ENCODE measurements around the gene CRB2.

Gene CRB2

DNA sequence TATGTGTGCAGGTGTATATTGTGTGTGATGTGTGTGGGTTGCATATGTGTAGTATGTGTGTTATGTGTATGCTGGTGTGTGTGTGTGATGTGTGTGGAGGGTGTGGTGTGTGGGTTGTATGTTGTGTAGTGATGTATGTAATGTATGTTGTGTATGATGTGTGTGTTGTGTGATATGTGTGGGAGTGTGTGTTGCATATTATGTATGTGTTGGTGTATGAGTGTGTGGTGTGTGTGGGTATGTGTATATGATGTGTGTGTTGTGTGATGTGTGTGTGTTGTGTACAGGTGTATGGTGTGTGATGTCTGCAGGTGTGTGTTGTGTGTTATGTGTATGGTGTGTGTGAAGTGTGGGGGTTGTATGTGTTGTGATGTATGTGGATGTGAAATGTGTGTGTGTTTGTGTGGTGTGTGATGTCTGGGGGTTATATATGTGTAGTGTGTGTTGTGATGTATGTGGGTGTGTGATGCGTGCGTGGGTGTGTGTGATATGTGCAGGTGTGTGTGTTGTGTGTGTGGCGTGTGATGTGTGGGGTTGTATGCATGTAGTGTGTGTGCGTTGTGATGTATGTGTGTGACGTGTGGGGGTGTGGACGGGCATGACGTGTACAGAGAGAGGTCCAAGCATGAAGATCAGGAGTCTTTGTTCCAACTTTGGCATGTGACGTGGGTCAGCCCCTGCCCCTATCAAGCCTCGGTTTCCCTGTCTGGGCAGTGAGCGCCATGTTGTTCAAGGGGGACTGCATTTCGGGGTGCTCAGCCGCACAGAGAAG, 8.5 kb upstream of the CRB2 start:
- no peak for DNase-seq (ENCODE audit: low spot score)

DNA sequence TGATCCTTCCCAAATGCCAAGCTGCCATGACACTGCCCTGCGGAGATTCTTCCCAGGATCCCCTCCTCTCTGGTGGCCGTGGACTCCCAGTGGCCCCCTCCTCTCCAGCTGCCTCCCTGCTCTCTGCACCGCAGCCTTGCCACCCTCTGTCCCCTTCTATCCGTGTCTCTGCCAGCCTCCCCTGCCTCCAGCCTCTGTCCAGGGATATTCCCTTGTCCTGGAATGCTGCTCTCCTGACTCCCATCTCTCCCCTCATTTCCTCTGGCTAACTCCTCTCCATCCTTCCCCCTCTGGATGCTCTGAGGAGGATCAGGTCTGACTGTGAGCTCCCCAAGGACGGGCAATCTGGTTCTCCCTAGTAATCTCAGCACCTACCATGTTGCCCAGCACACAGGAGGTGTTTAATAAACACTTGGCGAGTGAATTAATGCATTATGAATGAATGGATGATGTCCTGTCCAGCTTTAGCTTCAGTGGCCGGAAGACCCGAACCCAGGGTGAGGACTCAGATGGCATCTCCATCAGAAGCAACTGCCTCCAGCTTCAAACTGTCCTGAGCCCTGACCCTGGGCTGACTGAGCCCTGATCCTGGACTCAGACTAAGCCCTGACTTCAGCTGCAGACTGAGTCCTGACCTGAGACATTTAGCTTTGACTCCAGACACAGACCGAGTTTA, 7.5 kb upstream of the CRB2 start:
- no peak for DNase-seq (ENCODE audit: low spot score)

- no peak for DNase-seq (ENCODE audit: low spot score)
Measured at GRCh38 chr9:123349033-123349432, 7.0 kb upstream of the CRB2 start.

DNA sequence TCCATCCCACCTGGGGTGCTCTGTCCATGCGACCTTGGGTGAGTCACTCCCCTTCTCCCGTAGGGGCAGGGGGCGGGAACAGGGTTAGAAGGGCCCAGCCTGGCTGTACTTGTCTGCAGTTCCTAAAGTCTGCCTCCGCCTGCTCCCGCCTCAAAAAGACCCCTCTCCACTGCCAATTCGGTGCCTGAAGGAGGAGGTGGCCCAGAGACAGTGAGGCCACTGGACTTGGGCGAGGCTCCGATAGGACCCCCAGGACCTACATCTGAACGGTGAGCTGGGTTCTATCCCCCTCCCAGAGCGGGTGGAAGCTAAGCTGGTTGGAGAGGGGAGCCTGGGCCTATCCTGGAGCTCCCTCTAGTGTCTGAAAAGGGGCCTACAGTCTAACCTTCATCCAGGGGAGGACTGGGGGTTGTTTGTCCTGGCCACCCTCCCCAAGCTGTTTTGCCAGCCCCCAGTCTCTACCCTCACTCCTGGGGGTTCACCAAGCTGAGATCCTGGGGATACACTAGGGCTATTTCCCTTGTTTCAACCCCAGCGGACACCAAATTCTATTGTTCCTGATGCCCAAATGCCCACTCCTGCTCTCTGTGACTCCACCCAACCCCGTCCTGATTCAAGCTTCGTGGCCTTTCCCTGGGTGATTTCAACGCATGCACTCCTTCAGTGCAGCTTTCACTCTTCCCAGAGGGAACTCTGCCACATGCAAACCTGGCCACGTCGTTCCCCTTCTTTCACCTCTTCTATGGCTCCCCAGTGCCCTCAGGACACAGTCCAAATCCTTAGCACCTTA, 6.1 kb upstream of the CRB2 start:
- DNase-seq (ENCODE audit: low spot score), result peak; percentile 91

DNA sequence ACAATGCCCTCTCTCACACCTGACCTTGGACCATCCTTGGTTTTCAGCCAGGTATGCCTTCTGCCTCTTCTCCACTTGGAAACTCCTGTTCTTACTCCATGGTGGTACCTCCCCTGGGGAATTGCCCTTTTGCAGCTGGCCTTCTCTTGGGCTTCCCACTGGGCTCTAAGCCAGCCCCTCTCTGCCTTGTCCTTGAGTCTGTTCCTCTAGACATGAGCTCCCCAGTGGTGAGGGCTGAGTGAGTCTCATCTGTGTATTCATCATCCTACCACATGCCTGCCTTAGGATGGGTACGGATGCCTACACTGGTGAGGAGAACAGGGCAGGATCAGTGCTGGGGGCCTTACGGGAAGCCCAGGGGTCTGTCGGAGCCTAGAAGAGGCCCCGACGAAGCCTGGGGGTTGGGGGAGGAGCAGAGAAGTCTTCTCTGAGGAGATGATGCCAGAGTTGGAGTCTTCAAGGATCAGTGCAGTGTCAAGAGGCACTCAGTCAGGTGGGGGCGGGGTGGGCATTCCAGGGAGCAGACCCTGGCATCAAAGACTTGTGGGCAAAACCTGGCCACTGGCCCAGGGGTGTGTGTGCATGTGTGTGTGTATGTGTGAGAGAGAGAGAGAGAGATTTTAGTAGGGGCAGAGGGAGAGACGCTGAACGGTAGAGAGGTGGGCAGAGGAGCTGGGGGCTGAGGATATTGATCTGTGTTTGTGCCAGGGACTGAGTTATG, 5.2 kb upstream of the CRB2 start:
- no peak for DNase-seq (ENCODE audit: low spot score)

DNA sequence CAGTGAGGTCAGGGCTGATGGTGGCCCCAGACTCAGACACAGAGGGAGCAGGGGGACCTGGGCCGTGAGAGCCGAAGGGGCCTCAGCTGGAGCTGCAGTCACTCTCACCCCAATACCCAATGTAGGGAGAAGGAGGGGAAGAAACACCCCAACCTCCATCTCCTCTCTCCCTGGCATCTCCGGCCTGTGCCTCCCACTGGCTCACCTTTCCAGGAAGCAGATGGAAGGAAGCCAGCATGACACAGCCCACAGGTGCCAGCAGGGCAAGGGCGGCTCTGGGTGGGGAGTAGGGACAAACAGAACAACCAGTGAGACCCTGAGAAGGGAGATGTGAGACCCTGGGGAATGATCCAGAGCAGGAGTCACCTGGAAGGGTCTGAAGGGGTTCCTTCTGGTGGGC, 3.0 kb upstream of the CRB2 start:
- no peak for DNase-seq (ENCODE audit: low spot score)

- peak; percentile 90 for DNase-seq (ENCODE audit: low spot score)
Measured at GRCh38 chr9:123353984-123354591, 1.9 kb upstream of the CRB2 start.

GRCh38 chr9:123354806-123355508, 1.0 kb upstream of the CRB2 start:
- DNase-seq (ENCODE audit: low spot score), result no peak

GRCh38 chr9:123356851-123357742, 1.1 kb downstream of the CRB2 start:
- DNase-seq (ENCODE audit: low spot score), result no peak

DNA sequence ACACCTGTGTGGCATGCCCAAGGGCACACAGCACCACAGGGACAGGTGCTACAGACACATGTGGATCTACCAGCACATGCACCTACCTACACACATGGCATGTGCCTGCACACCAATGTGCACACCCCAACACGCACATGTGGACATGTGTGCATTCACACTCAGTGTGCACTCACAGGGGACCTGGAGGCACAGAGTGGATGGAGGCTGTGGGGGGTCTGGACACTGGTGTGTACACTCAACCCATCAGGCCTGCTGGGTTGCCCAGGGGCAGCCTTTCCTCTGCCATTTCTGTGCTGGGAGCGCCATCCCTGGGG, 1.7 kb downstream of the CRB2 start:
- DNase-seq (ENCODE audit: low spot score), result no peak

- no peak for DNase-seq (ENCODE audit: low spot score)
Measured at GRCh38 chr9:123358181-123358905, 2.3 kb downstream of the CRB2 start.

DNA sequence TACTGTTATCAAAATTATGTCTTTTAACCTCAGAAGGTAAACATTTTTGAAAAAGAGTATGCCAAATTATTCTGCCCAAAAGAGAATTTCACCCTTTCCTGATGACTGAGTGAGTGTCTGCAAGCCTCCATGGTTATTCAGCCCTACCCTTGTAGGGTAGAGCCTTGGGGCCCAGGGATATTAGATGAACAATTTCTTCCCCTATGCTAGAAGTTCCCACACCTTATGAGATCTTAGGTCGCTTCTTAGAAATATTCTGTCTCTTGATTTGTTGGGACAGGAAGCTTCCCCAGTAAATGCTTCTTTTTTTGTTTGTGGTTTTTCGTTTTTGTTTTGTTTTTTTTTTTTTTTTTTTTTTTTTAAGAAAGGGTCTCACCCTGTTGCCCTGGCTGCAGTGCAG, 3.1 kb downstream of the CRB2 start:
- no peak for DNase-seq (ENCODE audit: low spot score)

GRCh38 chr9:123359546-123359945, 3.5 kb downstream of the CRB2 start:
- DNase-seq (ENCODE audit: low spot score), result no peak

DNA sequence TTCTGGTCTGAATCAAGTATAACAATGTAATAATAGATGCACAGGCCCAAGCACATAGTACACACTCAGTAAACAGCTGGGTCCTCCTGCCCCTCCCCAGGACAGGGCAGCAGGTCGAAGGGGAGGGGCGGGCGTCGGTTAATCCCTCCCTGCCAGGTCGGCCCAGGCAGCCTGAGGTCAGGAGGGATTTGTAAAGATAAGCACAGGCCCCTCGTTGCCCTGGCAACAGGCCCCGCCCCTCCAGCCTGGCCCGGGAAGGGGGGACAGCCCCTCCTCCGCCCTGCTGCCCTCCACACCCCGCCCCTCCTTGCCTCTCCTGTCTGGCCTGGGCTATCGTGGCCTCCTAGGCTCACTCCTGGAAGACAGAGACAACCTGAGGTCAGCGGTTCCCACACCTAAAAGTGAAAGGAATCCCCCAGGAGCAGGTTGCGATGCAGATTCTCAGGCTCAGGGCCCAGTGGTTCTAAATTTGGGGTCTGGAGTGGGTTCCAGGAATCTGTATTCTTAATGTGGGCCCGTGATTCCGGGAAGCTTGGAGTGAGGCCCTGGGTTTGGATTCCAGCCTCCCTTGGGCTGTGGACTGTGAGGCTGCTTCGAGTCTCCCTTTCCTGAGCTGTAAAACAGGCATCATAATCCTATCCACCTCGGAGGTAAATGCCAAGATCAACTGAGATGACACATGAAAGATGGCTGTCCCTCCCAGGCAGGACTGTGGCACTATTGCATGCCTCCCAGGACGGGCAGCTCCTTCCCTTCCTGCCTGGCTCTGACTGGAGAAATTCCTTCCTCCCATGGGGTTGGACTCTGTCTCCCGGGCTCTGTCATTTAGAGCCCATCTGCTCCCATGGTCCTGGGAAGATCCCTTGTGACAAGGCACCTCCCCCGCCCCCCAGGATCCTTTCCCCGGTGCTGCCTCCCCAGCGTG, 4.4 kb downstream of the CRB2 start:
- DNase-seq (ENCODE audit: low spot score), result no peak

DNA sequence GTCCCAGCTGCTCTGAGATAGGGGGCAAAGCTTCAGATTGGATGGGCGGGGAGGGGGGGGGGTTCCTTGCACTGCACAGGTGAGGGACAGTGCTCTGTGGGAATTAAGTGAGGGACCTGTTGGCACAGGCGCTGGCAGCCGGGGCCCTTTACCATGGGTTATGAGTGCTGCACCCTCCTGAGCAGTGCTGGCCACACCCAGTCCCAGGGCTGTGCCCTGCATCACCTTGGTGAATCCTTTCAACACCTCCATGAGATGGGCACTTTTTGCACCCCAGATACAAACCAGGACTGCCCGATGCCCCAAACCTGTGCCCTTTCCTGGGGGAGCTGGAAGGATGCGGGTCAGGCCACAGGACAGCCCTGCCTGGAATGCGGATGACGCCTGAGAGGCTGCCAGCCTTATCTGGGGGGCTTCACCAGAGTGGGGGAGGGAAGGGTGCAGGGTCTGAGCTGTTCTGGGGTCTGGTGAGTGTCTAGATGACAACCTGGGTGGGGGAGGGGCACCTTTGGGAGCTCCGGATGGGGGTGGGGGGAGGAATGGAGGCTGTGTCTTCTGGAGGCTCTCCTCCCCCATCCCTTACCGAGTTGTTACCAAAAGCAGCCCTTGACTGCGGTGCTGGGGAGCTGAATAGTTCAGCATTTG, 5.2 kb downstream of the CRB2 start:
- no peak for DNase-seq (ENCODE audit: low spot score)

DNA sequence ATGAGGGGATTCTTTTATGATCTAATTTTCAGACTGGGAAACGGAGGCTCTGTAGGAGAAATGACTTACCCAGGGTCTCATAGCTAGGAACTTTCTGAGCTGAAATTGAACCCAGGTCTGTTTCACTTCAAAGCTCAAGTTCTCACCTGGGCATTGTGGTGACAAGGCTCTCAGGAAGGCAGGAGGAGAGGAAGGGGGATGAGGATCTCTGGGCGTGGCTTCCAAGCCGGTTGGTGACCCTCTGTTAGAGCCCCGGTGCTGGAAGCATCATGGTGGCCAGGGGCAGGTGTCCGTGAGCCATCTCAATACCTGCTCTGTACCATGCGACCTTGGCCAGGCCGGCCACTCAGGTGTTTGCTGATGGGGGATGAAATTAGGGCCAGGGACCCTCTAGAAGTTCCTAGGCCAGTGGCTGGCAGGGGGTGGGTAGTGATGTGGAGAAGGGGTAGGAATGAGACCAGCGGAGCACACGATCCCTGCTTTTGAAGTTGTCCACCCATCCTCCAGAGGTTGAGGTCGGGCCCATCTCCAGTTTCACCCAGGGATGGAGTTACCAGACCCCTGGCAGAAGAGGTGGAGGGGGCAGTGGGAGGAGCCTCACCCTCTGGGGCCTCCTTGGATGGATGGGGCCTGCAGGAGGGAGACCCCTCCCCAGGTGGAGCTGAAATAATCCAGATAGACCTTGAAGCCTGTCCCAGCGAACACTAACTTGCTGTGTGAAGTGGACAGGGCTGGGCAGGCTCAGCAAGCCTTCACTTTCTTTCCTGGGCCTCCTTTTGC, 5.9 kb downstream of the CRB2 start:
- no peak for DNase-seq (ENCODE audit: low spot score)

DNA sequence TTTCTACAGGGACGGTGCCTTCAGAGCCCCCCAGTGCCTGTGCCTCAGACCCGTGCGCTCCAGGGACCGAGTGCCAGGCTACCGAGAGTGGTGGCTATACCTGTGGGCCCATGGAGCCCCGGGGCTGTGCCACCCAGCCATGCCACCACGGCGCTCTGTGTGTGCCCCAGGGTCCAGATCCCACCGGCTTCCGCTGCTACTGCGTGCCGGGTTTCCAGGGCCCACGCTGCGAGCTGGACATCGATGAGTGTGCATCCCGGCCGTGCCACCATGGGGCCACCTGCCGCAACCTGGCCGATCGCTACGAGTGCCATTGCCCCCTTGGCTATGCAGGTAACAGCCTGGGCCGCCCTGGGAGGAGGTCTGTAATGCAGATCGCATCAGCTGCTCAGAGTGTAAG, 6.9 kb downstream of the CRB2 start:
- DNase-seq (ENCODE audit: low spot score), result no peak

Measured in GM03348 (cell line).